Activated CD8-positive, alpha-beta memory T cell treated with anti-CD3 and anti-CD28 coated beads for 4 hours (primary cell): Measurements from ENCODE around the gene TTC39A.

ENCODE experiments used
- DNase-seq, 2 donors: peaks; one replicate each; pipeline ENCODE4 v3.0.0-alpha.2; 2020; ENCODE audit warnings: low read depth in 2 of 2

Gene TTC39A

DNA sequence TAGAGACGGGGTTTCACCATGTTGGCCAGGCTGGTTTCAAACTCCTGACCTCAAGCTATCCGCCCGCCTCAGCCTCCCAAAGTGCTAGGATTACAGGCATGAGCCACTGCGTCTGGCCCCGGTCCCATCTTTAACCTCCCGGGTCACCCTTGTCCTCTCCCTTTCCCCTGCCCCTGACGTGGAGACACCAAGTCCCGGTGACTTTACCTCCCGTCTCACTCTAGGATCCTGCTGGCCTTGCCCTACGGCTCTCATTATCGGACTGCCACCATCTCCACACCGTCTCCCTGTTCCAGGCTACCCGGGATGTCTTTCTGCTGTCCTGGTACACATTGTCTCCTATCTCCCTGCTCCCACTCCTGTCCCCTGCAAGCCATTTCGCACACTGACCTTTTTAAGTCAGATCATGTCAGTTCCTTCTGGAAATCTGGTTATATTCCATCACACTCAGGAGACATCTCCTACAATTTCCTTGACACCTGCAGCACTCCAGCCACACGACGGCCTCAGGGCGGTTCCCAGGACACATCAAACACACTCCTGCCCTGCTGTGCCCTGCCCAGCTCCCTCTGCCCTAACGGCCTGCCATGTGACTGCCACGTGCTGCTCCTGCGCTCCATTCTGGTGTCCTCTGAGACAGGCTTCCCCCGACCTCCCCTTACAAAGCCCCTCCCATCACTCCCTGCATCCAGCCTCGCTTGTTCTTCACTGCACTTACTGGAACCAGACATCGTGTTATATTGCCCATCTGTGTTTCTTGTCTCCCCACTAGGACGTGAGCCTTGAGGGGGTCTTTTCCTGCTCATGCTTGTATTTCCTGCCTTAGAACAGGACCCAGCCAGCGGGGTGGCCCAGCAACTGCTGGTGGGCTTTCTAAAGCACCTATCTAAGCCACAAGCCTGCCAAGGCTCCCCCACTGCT is 32.7 kb downstream of the TTC39A start:
- DNase-seq, result no peak

DNA sequence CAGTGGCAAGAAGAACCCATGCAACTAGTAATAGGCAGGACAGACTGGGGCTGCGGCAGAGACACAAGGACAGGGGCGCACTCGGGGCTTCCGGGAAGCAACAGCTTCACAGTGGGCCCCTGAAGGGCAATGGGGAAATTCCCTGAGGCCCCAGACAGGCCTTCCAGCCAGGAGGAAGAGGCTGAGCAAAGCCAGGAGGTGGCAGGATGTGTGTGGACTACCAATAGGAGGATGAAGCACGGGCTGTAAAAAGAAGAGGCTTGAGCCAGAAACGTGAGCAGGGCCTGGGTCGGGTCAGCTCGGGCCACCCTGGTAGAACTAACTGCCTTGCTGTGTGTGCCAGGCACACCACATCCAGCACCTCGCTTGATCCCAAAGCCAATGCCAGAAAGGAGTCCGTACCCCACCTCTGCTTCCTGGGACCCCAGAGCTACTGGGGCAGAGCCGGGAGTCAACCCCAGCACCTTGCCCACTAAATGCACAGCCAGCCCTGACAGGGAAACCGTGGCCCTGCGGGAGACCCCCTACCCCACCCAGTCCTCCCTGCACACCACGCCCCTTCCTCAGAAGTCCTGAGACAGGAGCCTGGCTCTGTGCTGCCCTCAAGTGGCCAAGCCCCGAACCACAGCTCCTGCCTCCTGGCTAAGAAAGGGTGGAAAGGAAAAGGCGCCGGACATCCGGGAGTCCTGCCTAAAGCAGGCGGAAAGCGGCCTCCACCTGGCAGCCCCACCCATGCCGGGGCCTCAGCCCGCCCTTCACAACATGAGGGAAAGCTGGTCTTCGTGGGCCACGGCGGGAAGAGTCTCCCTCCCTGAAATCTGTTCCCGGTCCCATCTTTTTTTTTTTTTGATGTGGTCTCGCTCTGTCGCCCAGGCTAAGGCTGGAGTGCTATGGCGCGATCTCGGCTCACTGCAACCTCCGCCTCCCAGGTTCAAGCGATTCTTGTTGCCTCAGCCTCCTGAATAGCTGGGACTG is 33.7 kb downstream of the TTC39A start:
- DNase-seq, result peak; percentile 22 to 23

- DNase-seq, result no peak
Observed at GRCh38 chr1:51295926-51296325, 34.4 kb downstream of the TTC39A start.

DNA sequence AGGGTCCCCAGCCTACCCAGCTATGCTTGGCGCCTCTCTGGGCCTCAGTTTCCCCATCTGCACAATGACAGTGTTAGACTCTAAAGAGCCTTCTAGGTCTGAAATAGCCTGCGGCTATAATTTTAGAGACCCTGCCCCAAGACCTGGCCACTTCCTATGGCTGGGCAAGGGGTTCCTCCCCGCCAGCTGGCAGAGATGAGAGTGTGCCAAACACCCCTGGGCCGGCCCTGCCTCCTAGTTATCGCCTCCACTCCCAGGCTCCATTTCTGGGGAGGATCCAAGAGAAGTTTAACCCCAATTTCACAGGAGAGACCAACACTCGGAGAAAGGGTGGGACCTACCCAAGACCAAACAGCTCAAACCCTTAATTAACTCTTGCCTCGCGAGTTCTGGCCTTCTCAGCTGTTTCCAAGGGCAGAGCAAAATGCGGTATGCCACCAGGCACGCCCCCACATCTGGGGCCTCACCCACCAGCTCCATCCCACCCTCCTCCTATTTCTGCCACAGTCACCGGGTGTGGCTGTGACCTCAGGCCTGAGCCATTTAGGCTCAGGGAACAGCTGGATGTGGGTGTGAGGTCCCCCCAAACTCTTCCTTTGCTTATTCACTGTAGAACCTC is 35.7 kb downstream of the TTC39A start:
- DNase-seq, result no peak

- no peak for DNase-seq
Observed at GRCh38 chr1:51293898-51294515, 36.4 kb downstream of the TTC39A start.

- DNase-seq, result no peak
Observed at GRCh38 chr1:51290489-51290847, 39.9 kb downstream of the TTC39A start.

- DNase-seq, result no peak
Observed at GRCh38 chr1:51289676-51290488, 40.5 kb downstream of the TTC39A start.

- DNase-seq, result no peak
Observed at GRCh38 chr1:51288578-51288977, 41.8 kb downstream of the TTC39A start.

DNA sequence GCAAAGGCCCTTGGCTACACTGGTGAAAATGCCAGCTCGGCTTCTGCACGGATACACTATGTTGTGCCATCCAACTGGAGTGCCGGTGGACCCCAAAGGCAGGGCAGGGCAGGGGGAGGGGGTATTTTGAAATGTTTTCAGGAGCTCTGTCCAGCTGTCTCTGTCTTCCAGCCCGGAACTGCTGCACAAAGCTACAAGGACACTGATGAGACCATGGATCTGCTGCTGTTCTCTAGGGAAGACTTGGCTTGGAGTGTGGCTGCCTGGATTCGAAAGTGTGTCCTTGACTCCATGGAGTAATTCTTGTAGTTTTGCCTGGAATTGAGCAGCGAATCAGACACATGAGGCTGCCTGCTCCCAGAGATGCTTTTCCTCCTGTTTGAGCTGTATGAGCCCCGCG is 42.4 kb downstream of the TTC39A start:
- DNase-seq, result no peak

DNA sequence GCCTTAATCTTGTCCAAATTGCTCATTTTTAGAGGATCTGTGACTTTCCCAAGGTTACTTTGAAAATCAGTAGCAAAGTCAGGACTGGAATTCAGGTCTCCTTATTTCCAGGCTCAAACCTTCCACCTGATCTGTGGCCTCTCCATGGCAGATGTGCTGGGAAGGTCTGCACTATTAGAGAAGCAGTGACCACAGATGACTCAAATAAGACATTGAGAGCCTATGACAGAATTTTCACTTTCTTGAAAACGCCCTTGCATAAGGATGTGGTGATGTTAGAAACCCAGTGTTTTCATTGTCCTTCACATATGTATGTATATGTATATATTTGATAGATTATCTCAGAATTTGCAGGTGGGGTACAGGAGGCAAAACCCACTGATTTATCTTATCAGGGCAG is 45.3 kb downstream of the TTC39A start:
- DNase-seq, result no peak

- DNase-seq, result no peak
Observed at GRCh38 chr1:51284487-51284954, 45.8 kb downstream of the TTC39A start.

DNA sequence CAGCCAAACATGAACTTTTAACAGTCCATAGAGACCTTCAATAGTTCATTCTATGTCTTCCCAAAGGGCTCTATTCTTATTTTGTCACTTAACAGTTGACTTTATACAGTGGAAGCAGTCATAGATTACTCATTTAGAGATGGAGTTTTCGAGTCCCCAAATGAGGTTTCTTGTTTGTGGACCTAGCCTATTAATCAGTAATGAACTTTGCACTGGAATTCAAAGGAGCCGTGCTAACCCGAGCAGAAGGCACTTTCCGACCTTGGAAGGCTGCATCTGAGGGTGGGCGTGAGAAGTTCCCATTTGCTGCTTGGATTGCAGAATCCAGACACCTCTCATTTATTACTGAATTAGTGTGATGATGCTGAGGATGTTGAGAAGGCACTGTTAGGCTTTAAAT is 46.4 kb downstream of the TTC39A start:
- no peak for DNase-seq

- no peak for DNase-seq
Observed at GRCh38 chr1:51282605-51283004, 47.8 kb downstream of the TTC39A start.

DNA sequence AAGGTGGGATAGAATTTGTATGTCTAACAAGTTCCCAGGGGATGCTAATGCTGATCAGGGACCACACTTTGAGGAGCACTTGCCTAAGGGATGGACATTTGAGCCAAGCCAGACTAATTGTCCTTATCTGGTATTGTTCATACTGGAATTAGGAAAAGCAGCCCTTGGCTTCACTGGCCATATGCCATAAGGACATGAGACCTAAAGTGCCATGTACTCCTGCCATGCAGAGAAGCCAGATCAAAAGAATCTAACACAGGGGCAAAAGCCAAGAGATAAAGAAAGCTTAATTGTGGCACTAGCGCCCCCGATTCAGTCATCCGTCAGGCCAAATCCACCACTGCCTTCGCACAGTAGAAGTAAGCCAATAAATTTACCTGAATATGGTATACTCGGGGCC is 48.6 kb downstream of the TTC39A start:
- no peak for DNase-seq

GRCh38 chr1:51280321-51280978 is 49.9 kb downstream of the TTC39A start:
- DNase-seq, result no peak

DNA sequence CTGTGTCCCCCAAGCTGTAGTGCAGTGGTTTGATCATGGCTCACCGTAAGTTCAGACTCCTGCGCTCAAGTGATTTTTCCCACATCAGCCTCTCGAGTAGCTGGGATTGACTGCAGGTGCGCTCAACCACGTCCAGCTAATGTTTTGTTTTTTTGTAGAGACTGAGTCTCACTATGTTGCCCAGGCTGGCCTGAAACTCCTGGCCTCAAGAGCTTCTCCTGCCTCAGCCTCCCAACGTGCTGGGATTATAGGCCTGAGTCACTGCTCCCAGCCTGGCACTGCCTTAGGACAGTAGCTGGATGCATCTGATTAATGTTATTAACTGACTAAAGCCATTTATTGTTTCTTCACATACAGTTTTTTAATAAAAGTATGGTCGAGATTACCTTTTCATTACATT is 54.1 kb downstream of the TTC39A start:
- DNase-seq, result no peak

GRCh38 chr1:51274676-51275075 is 55.7 kb downstream of the TTC39A start:
- no peak for DNase-seq

DNA sequence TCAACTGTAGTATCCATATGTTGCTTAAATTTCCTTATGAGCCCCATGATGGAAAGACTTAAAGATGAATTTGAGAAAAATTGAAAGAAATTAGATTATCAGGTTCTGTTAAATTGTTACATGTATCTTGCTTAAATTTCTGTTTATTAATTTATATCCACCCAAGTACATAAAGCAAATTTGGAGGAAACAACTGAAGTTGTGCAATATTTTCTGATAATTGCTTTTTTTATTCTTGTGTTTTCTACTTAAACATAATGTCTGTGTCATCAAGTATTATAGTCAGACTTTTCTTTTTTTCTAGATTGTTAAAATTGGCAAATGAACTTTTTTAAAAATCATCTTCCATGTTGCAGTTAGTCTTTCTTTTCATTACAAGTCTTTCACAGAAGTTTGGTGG is 57.4 kb downstream of the TTC39A start:
- no peak for DNase-seq

GRCh38 chr1:51270751-51271150 is 59.6 kb downstream of the TTC39A start:
- DNase-seq, result no peak

- DNase-seq, result no peak
Observed at GRCh38 chr1:51268634-51269033, 61.7 kb downstream of the TTC39A start.
